Measurements from ENCODE around the gene MRLN. TPM values are rescaled to one million over a fixed set of nuclear protein-coding genes. Genes with fewer than 3 reads are reported as not detected.

Gene MRLN
- total RNA-seq, 2 donors from 2014 or later: not detected

DNA sequence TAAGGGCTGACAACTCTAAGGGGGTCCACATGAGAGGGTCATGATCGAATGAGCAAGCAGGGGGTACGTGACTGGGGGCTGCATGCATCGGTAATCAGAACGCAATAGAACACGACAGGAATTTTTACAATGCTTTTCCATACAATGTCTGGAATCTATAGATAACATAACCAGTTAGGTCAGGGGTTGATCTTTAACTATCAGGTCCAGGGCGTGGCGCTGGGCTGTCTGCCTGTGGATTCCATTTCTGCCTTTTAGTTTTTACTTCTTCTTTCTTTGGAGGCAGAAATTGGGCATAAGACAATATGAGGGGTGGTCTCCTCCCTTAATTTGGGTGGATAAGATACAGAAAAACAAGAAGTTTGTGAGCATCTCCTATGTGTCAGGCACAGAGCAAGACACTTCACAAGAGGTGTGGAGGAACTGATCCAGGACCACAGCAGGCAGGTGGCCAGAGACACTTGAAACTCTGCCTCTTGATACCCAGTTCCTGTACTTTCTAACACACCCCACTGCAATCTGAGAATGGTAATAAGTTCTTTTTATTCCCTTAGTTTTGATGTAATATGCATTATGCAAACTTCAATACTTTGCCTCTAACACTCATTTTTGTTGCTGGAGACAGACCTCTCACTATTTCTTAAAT, 18.0 kb upstream of the MRLN start:
- H3K4me1 Mint-ChIP-seq: no peaks in the 10 kb centered on the region
- TF ChIP-seq, protein P1, sequence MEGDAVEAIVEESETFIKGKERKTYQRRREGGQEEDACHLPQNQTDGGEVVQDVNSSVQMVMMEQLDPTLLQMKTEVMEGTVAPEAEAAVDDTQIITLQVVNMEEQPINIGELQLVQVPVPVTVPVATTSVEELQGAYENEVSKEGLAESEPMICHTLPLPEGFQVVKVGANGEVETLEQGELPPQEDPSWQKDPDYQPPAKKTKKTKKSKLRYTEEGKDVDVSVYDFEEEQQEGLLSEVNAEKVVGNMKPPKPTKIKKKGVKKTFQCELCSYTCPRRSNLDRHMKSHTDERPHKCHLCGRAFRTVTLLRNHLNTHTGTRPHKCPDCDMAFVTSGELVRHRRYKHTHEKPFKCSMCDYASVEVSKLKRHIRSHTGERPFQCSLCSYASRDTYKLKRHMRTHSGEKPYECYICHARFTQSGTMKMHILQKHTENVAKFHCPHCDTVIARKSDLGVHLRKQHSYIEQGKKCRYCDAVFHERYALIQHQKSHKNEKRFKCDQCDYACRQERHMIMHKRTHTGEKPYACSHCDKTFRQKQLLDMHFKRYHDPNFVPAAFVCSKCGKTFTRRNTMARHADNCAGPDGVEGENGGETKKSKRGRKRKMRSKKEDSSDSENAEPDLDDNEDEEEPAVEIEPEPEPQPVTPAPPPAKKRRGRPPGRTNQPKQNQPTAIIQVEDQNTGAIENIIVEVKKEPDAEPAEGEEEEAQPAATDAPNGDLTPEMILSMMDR (conservative IDR thresholded peaks at IDR 0.05): no peak
- no peak overlapping the region for H3K9ac ChIP-seq (ENCODE audit: extremely low read depth, low read length, poor library complexity, severe bottlenecking)
- no peaks in the 10 kb centered on the region for H3K4me1 ChIP-seq (ENCODE audit: control insufficient read depth, insufficient read depth, low read length)
- no peaks in the 10 kb centered on the region for H3K36me3 ChIP-seq (ENCODE audit: control insufficient read depth, insufficient read depth, low read length)
- H3K4me3 ChIP-seq (ENCODE audit: low read length): no peak overlapping the region
- peaks cover 5% of the 10 kb centered on the region for H3K36me3 Mint-ChIP-seq (ENCODE audit: low read depth)
- no peak overlapping the region for H3K27ac ChIP-seq (ENCODE audit: low read depth, low read length)
- H3K9me3 ChIP-seq (ENCODE audit: control insufficient read depth, low read length): peaks cover 27% of the 10 kb centered on the region
- DNase-seq: no peak
- no peaks in the 10 kb centered on the region for H3K27me3 Mint-ChIP-seq (ENCODE audit: insufficient read depth)
- 92 to 94% methylated on average over 5 to 7 of the region's 7 CpGs for WGBS, 2 experiments (ENCODE audit: insufficient coverage in 1 of 2, insufficient read length in 1 of 2)
- H3K27ac Mint-ChIP-seq: no peak overlapping the region
- no peak overlapping the region for H3K4me3 Mint-ChIP-seq
- H3K27me3 ChIP-seq (ENCODE audit: control insufficient read depth, insufficient read depth, low read length, poor library complexity, severe bottlenecking): no peaks in the 10 kb centered on the region
- H3K9me3 Mint-ChIP-seq: peaks cover 48% of the 10 kb centered on the region

DNA sequence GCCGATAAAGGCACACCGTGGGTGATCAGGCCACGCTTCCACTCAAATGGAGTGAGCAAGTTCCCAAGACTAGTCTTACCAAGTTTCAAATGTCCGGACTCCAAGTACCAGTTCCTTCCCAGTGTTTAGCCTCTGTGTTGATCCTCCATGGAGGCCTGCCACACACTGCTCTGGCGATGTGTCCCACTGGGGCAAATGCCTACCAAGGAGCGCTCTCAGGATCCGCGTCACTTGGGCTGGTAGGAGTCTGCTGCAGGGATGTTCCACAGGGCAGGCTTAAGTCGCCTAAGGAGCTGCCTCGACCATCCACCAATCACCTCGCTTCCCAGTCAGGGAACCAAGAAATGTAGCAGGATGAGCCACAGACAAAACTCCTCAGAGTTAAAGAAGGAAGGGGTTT, 17.4 kb upstream of the MRLN start:
- 94 to 96% methylated on average over 7 to 11 of the region's 11 CpGs for WGBS, 2 experiments (ENCODE audit: insufficient coverage in 1 of 2, insufficient read length in 1 of 2)

DNA sequence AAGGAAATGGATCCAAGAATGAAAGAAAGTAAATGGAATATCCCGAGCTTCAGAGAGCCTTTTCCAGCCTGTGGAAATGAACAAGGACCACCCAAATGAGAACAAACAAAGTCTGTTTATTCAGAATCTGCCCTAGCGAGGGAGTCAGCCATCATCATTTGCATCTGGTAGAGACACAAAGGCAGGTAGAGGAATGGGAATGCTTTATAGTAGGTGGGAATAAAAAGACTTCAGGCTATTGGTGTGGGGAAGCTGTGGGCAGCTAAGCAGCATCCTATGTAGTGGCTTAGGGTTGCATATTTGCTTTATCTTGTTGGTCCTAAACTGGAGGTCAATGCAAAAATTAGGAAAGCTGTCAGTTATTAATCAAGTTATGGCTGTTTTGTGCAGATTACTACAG, 9.2 kb upstream of the MRLN start:
- Mint-ChIP-seq H3K4me1 (peaks cover 5% of the 10 kb centered on the region), H3K27me3 (ENCODE audit: insufficient read depth) (no peaks in the 10 kb centered on the region), H3K9me3 (peaks cover 4% of the 10 kb centered on the region), H3K4me3 (no peak overlapping the region), H3K36me3 (ENCODE audit: low read depth) (no peaks in the 10 kb centered on the region), H3K27ac (no peak overlapping the region)
- WGBS, 2 experiments (ENCODE audit: insufficient coverage in 1 of 2, insufficient read length in 1 of 2): 57% methylated on average over 2 of the region's 2 CpGs; no CpG with 5 or more reads in 1 of the 2 experiments
- Histone ChIP-seq H3K9me3 (ENCODE audit: control insufficient read depth, low read length) (peaks cover 8% of the 10 kb centered on the region), H3K9ac (ENCODE audit: extremely low read depth, low read length, poor library complexity, severe bottlenecking) (no peak overlapping the region), H3K4me3 (ENCODE audit: low read length) (no peak overlapping the region), H3K4me1 (ENCODE audit: control insufficient read depth, insufficient read depth, low read length) (no peaks in the 10 kb centered on the region), H3K27me3 (ENCODE audit: control insufficient read depth, insufficient read depth, low read length, poor library complexity, severe bottlenecking) (no peaks in the 10 kb centered on the region), H3K36me3 (ENCODE audit: control insufficient read depth, insufficient read depth, low read length) (no peaks in the 10 kb centered on the region), H3K27ac (ENCODE audit: low read depth, low read length) (no peak overlapping the region)
- no peak for DNase-seq
- TF ChIP-seq, protein P1 (conservative IDR thresholded peaks at IDR 0.05): no peak

More for the DNA sequence above, 17.4 kb upstream of the MRLN start:
- Histone ChIP-seq H3K36me3 (ENCODE audit: control insufficient read depth, insufficient read depth, low read length) (no peaks in the 10 kb centered on the region), H3K27me3 (ENCODE audit: control insufficient read depth, insufficient read depth, low read length, poor library complexity, severe bottlenecking) (no peaks in the 10 kb centered on the region), H3K4me3 (ENCODE audit: low read length) (no peak overlapping the region), H3K9me3 (ENCODE audit: control insufficient read depth, low read length) (peaks cover 25% of the 10 kb centered on the region), H3K27ac (ENCODE audit: low read depth, low read length) (no peak overlapping the region), H3K9ac (ENCODE audit: extremely low read depth, low read length, poor library complexity, severe bottlenecking) (no peak overlapping the region), H3K4me1 (ENCODE audit: control insufficient read depth, insufficient read depth, low read length) (no peaks in the 10 kb centered on the region)
- Mint-ChIP-seq H3K27me3 (ENCODE audit: insufficient read depth) (no peaks in the 10 kb centered on the region), H3K27ac (no peak overlapping the region), H3K36me3 (ENCODE audit: low read depth) (peaks cover 5% of the 10 kb centered on the region), H3K4me3 (no peak overlapping the region), H3K9me3 (peaks cover 44% of the 10 kb centered on the region), H3K4me1 (no peaks in the 10 kb centered on the region)
- DNase-seq: no peak
- TF ChIP-seq, protein P1 (conservative IDR thresholded peaks at IDR 0.05): no peak

All from endodermal cell (in vitro differentiated cells).